MM.1S (cell line): ENCODE measurements around the gene FBF1.

Experiments
- DNase-seq: peaks from one replicate; pipeline ENCODE4 v3.0.0-alpha.2; 2015
- H2AFZ ChIP-seq: fragments of 300-600 bp; sonication (generic); 2 replicates; pipeline ENCODE4 v1.6.0; 2016; ENCODE audit warnings: antibody characterized with exemption, low read length
- H3F3A ChIP-seq: fragments of 300-600 bp; sonication (generic); 2 replicates; pipeline ENCODE4 v1.6.1; 2016; ENCODE audit warnings: mild to moderate bottlenecking, antibody characterized with exemption, low read length, moderate library complexity, mixed read lengths; ENCODE audit not compliant: insufficient read depth
- H3K27ac ChIP-seq: fragments of 300-600 bp; sonication (generic); 2 replicates; pipeline ENCODE4 v1.5.1; 2016; ENCODE audit warnings: mild to moderate bottlenecking, low read length
- H3K27me3 ChIP-seq: fragments of 300-600 bp; sonication (generic); replicated peaks from 2 replicates; pipeline ENCODE4 v1.6.0; 2016; ENCODE audit warnings: low read length; ENCODE audit not compliant: insufficient read depth
- H3K36me3 ChIP-seq: fragments of 300-600 bp; sonication (generic); replicated peaks from 2 replicates; pipeline ENCODE4 v1.6.1; 2016; ENCODE audit warnings: mild to moderate bottlenecking, low read length, mixed read lengths; ENCODE audit not compliant: insufficient read depth
- H3K4me1 ChIP-seq: fragments of 300-600 bp; sonication (generic); 2 replicates; pipeline ENCODE4 v1.6.1; 2016; ENCODE audit warnings: low read length, mixed read lengths
- H3K4me2 ChIP-seq: fragments of 300-600 bp; sonication (generic); 2 replicates; pipeline ENCODE4 v1.6.0; 2016; ENCODE audit warnings: low read depth, low read length
- H3K4me3 ChIP-seq: fragments of 300-600 bp; sonication (generic); 2 replicates; pipeline ENCODE4 v1.5.1; 2016; ENCODE audit warnings: low read length, mixed read lengths
- H3K79me2 ChIP-seq: fragments of 300-600 bp; sonication (generic); 2 replicates; pipeline ENCODE4 v1.6.1; 2016; ENCODE audit warnings: mixed run types, low read length, mixed read lengths
- H3K9ac ChIP-seq: fragments of 300-600 bp; sonication (generic); 2 replicates; pipeline ENCODE4 v1.6.1; 2016; ENCODE audit warnings: low read length, mixed read lengths
- H3K9me2 ChIP-seq: fragments of 300-600 bp; sonication (generic); replicated peaks from 2 replicates; pipeline ENCODE4 v1.6.1; 2016; ENCODE audit warnings: mild to moderate bottlenecking, low read length, mixed read lengths; ENCODE audit not compliant: insufficient read depth
- H3K9me3 ChIP-seq: fragments of 300-600 bp; sonication (generic); replicated peaks from 2 replicates; pipeline ENCODE4 v1.6.1; 2016; ENCODE audit warnings: mild to moderate bottlenecking, low read length, mixed read lengths; ENCODE audit not compliant: insufficient read depth
- H4K20me1 ChIP-seq: fragments of 300-600 bp; sonication (generic); 2 replicates; pipeline ENCODE4 v1.6.1; 2016; ENCODE audit warnings: mild to moderate bottlenecking, low read length, moderate library complexity, mixed read lengths; ENCODE audit not compliant: insufficient read depth
- CTCF ChIP-seq: fragments of 300-600 bp; sonication (generic); IDR thresholded peaks from 2 replicates; pipeline ENCODE4 v1.5.1; 2016; ENCODE audit warnings: antibody characterized with exemption, low read length, mixed read lengths
- EZH2 ChIP-seq: fragments of 300-600 bp; sonication (generic); optimal IDR thresholded peaks from 2 replicates; pipeline ENCODE3; 2017; ENCODE audit warnings: low read depth, mild to moderate bottlenecking, antibody characterized with exemption, low read length, mixed read lengths
- EZH2phosphoT487 ChIP-seq: fragments of 300-600 bp; sonication (generic); IDR thresholded peaks from 2 replicates; pipeline ENCODE4 v1.6.1; 2018; ENCODE audit warnings: antibody characterized with exemption, low read length

The FBF1 gene

GRCh38 chr17:75965468-75965867 lies 24.6 kb upstream of the FBF1 start:
- H3K27me3 ChIP-seq, result no peaks in the 10 kb centered on the region
- H2AFZ ChIP-seq, result no peak overlapping the region
- no peaks in the 10 kb centered on the region for H3K36me3 ChIP-seq
- no peaks in the 10 kb centered on the region for H3F3A ChIP-seq
- no peak overlapping the region for H3K4me3 ChIP-seq
- H4K20me1 ChIP-seq, result no peaks in the 10 kb centered on the region
- no peak for DNase-seq
- H3K79me2 ChIP-seq, result no peaks in the 10 kb centered on the region
- no peaks in the 10 kb centered on the region for H3K9me2 ChIP-seq
- no peaks in the 10 kb centered on the region for H3K4me1 ChIP-seq
- H3K4me2 ChIP-seq, result no peak overlapping the region
- H3K27ac ChIP-seq, result no peak overlapping the region
- TF ChIP-seq CTCF (no peak), EZH2 (no peak), EZH2phosphoT487 (no peak)
- H3K9ac ChIP-seq, result no peak overlapping the region
- no peaks in the 10 kb centered on the region for H3K9me3 ChIP-seq

GRCh38 chr17:75959839-75960511 lies 19.1 kb upstream of the FBF1 start:
- H3F3A ChIP-seq, result no peaks in the 10 kb centered on the region
- H3K9me3 ChIP-seq, result no peaks in the 10 kb centered on the region
- H2AFZ ChIP-seq, result no peak overlapping the region
- no peak overlapping the region for H3K9ac ChIP-seq
- no peak for DNase-seq
- no peak overlapping the region for H3K27ac ChIP-seq
- H3K9me2 ChIP-seq, result no peaks in the 10 kb centered on the region
- no peaks in the 10 kb centered on the region for H3K79me2 ChIP-seq
- TF ChIP-seq CTCF (no peak), EZH2 (no peak), EZH2phosphoT487 (no peak)
- H3K4me2 ChIP-seq, result no peak overlapping the region
- H3K4me3 ChIP-seq, result no peak overlapping the region
- H4K20me1 ChIP-seq, result no peaks in the 10 kb centered on the region
- H3K27me3 ChIP-seq, result no peaks in the 10 kb centered on the region
- H3K4me1 ChIP-seq, result no peaks in the 10 kb centered on the region
- no peaks in the 10 kb centered on the region for H3K36me3 ChIP-seq

DNA sequence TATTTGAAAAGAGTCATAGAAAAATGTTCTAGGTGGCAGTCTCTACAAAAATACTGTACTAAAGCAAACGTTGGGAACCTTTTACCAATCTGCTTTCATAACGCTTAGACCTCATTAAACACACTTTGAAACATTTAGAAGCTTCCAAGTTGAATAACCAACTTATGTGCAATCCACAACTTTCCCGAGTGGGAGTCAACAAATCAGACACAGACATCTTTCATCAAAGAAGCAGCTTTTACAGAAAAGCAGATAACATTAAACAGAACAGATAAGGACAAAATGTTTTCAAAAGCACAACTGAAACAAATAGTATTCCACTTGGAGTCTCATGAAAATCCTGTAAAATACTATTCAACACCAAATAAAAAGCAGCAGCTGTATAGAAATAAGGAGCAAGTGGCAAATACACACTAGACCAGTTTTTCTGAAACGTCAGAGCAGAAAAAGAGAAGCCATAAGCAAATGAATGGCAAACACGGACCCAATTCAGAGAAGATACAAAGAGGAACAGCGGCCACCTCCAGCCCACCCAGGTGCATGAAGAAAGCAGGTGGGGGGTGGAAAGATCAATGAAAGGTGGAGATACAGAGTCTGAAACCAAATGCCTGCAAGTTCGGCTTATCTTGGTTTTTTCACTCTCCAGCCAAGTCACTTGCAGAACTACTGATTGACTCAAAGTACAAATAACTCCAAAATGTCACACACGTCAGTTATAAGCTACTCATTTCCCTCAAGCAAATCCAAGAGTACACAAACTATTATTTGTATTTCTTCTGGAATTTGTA lies 18.4 kb upstream of the FBF1 start:
- no peak overlapping the region for H3K4me2 ChIP-seq
- no peaks in the 10 kb centered on the region for H3K36me3 ChIP-seq
- H3K4me1 ChIP-seq, result no peaks in the 10 kb centered on the region
- no peaks in the 10 kb centered on the region for H3K79me2 ChIP-seq
- H4K20me1 ChIP-seq, result no peaks in the 10 kb centered on the region
- no peak overlapping the region for H2AFZ ChIP-seq
- DNase-seq, result no peak
- no peak overlapping the region for H3K4me3 ChIP-seq
- H3F3A ChIP-seq, result no peaks in the 10 kb centered on the region
- no peaks in the 10 kb centered on the region for H3K27me3 ChIP-seq
- no peak overlapping the region for H3K27ac ChIP-seq
- H3K9me2 ChIP-seq, result no peaks in the 10 kb centered on the region
- H3K9me3 ChIP-seq, result no peaks in the 10 kb centered on the region
- TF ChIP-seq CTCF, result no peak
- TF ChIP-seq EZH2phosphoT487, result no peak
- TF ChIP-seq EZH2, result no peak
- H3K9ac ChIP-seq, result no peak overlapping the region
